Epithelial cell of proximal tubule (primary cell): ENCODE results near the gene SH2D3C. TPM values are rescaled to one million over a fixed set of nuclear protein-coding genes. Genes with fewer than 3 reads are reported as not detected.

ENCODE experiments used
- DNase-seq: peaks from one replicate; pipeline ENCODE4 v3.0.0-alpha.2; 2011; ENCODE audit warnings: low read depth
- H3K4me3 ChIP-seq: 2 replicates; pipeline ENCODE4 v1.5.1; 2011; ENCODE audit warnings: low read depth, mild to moderate bottlenecking, low read length
- total RNA-seq: library from RNA; depleted of rRNA; stranded (reverse); fragments of >200 nt; gene quantifications from 2 replicates; pipeline ENCODE4 v1.2.3, GENCODE V29; 2015
- TF ChIP-seq, protein P1 (sequence below): conservative IDR thresholded peaks from 2 replicates; pipeline ENCODE4 v1.5.1; 2012; ENCODE audit warnings: low read depth, mild to moderate bottlenecking, low read length

SH2D3C gene
- total RNA-seq, 1 donor from 2014 or later, result not detected

GRCh38 chr9:127694890-127695720 lies 83.4 kb downstream of the SH2D3C start:
- TF ChIP-seq, protein P1, sequence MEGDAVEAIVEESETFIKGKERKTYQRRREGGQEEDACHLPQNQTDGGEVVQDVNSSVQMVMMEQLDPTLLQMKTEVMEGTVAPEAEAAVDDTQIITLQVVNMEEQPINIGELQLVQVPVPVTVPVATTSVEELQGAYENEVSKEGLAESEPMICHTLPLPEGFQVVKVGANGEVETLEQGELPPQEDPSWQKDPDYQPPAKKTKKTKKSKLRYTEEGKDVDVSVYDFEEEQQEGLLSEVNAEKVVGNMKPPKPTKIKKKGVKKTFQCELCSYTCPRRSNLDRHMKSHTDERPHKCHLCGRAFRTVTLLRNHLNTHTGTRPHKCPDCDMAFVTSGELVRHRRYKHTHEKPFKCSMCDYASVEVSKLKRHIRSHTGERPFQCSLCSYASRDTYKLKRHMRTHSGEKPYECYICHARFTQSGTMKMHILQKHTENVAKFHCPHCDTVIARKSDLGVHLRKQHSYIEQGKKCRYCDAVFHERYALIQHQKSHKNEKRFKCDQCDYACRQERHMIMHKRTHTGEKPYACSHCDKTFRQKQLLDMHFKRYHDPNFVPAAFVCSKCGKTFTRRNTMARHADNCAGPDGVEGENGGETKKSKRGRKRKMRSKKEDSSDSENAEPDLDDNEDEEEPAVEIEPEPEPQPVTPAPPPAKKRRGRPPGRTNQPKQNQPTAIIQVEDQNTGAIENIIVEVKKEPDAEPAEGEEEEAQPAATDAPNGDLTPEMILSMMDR, result no peak
- DNase-seq, result no peak
- no peak overlapping the region for H3K4me3 ChIP-seq

- no peak for DNase-seq
- H3K4me3 ChIP-seq, result no peak overlapping the region
- TF ChIP-seq, protein P1, result no peak
These were observed 84.8 kb downstream of the SH2D3C start for GRCh38 chr9:127693697-127694096.

DNA sequence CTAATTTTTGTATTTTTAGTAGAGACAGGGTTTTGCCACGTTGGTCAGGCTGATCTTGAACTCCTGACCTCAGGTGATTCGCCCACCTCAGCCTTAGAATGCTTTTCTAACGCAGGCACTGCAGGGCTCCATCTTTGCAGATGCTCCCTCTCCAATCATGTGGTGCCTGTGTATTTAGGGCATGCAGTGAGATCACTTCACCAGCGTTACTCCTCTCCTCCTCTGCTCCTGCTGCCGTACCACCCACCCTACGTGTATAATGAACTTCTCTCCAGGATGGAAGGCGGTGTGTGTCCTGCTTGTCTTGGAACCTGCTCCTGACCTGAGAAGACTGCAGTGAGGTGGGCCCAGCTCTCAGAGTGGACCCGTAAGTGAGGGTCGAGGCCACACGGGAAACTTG lies 85.3 kb downstream of the SH2D3C start:
- TF ChIP-seq, protein P1, result no peak
- no peak for DNase-seq
- H3K4me3 ChIP-seq, result no peak overlapping the region

DNA sequence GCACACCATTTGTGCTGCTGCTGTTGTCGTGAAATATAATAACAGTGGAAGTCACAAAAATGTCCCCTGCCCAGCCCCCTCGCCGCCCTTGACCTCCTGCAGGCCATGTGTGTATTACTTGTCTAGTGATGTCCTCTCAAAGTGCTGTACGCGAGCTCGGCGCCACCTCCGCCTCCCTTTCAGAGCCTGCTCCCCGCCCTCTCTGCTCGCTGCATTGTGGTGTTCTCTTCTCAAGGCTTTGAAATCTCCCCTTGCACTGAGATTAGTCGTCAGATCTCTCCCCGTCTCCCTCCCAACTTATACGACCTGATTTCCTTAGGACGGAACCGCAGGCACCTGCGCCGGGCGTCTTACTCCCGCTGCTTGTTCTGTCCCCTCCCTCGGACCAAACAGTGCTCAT lies 86.4 kb downstream of the SH2D3C start:
- no peak for DNase-seq
- TF ChIP-seq, protein P1, result no peak

DNA sequence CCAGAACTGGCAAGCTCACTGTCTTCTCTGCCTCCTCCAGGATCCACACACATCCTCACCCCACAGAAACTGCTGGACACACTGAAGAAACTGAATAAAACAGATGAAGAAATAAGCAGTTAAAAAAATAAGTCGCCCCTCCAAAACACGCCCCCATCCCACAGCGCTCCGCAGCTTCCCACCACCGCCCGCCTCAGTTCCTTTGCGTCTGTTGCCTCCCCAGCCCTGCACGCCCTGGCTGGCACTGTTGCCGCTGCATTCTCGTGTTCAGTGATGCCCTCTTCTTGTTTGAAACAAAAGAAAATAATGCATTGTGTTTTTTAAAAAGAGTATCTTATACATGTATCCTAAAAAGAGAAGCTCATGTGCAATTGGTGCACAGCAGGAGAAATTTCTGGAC lies 87.7 kb downstream of the SH2D3C start:
- no peak overlapping the region for H3K4me3 ChIP-seq
- DNase-seq, result no peak
- TF ChIP-seq, protein P1, result no peak

More for the DNA sequence above, 86.4 kb downstream of the SH2D3C start:
- no peak overlapping the region for H3K4me3 ChIP-seq

GRCh38 chr9:127689329-127690000 lies 89.0 kb downstream of the SH2D3C start:
- no peak for DNase-seq
- H3K4me3 ChIP-seq, result no peak overlapping the region
- TF ChIP-seq, protein P1, result no peak

Other genes starting within 250 kb of the SH2D3C start
- 12.4 and 14.6 TPM in 2 replicates for gene STXBP1, start 166.4 kb downstream of the SH2D3C start, total RNA-seq
- not detected in 2 replicates for gene CFAP157, start 71.7 kb downstream of the SH2D3C start, total RNA-seq
- 46.7 and 47.4 TPM in 2 replicates for gene PTRH1, start 63.0 kb downstream of the SH2D3C start, total RNA-seq
- not detected in 2 replicates for gene TTC16, start 62.6 kb downstream of the SH2D3C start, total RNA-seq
- 13.0 and 15.0 TPM in 2 replicates for gene TOR2A, start 43.4 kb downstream of the SH2D3C start, total RNA-seq
- 28.4 and 29.5 TPM in 2 replicates for gene CDK9, start 7.4 kb upstream of the SH2D3C start, total RNA-seq
- 104 and 132 TPM in 2 replicates for gene FPGS, start 24.2 kb upstream of the SH2D3C start, total RNA-seq
- gene ENG, start 76.0 kb upstream of the SH2D3C start, total RNA-seq, result 5.0 and 10.6 TPM in 2 replicates
- gene AK1, start 99.0 kb upstream of the SH2D3C start, total RNA-seq, result 48.1 and 58.3 TPM in 2 replicates
- gene ST6GALNAC6, start 120.9 kb upstream of the SH2D3C start, total RNA-seq, result 23.5 and 25.8 TPM in 2 replicates
- 27.4 and 28.2 TPM in 2 replicates for gene ST6GALNAC4, start 138.4 kb upstream of the SH2D3C start, total RNA-seq
- gene PIP5KL1, start 152.1 kb upstream of the SH2D3C start, total RNA-seq, result 0.87 and 6.9 TPM in 2 replicates
- gene DPM2, start 159.2 kb upstream of the SH2D3C start, total RNA-seq, result 26.2 and 26.5 TPM in 2 replicates
- 3.9 and 5.0 TPM in 2 replicates for gene EEIG1, start 202.3 kb upstream of the SH2D3C start, total RNA-seq